GM18519 (cell line): ENCODE results near the gene MASP1.

Experiments
- ATAC-seq: cut with Tn5 transposase; IDR thresholded peaks from one replicate; pipeline ENCODE4 v1.9.1; 2021; ENCODE audit warnings: mild to moderate bottlenecking, moderate library complexity; ENCODE audit not compliant: unreplicated experiment, low FRiP score

MASP1 gene

DNA sequence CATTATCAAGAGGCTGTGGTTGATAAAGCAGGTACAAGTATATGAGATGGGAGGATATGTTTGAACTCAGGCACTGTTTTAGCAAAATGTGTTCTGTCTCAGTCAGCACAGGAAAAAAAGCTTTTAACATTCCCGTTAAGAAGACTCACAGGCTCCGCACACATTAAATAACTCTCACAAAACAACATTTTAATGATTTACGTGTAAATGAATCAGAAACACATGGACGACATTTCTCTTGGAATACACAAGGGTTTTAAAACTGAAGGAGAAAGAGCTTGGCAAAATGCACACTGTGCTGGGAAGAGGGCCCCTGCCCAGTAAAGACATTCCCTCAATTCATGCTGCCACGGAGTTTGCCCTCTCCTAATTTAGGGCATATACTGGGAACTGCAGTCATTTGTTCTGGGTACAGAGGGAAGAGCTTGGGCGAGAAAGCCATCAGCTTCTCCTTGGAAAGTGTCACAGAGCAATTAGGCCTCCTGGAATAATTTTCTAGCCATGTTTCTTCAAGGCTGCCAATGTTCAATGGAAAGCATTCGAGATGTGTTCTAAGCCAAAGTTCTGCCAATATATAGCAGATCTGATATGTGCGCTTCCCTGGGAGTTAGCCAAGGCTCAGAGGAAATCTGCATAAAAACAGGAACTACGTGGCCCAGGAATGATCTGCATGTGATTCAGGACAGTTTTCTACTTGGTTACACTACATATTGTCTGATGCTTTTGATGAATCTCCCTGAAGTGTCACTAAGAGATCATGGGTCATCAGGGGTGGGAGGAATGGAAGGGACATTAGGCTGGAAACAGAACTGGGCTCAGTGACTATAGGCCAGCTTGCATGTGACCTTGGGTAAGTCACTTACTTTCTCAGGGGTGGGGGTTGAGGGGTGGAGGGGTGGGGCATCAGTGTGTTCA is 2.2 kb upstream of the MASP1 start:
- ATAC-seq, result no peak

- ATAC-seq, result no peak
Observed at GRCh38 chr3:187292631-187293515, 1.3 kb upstream of the MASP1 start.

DNA sequence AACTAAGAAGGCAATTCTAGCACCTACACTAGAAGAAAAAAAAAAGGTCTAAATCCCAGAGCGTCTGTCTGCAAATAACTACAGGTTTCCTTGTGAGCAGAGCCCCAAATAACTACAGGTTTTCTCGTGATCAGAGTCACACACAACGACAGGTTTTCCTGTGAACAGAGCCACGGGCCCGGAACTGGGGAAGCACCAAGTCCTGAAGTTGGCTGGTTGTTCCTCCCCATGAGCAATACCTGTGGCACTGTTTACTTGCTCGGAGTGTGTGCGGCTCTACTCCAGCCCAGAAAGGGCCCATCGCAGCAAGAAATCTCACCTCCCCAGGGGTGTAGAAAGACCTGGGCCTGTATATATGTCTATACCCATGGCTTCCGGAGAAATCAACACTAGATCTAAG is 644 bp upstream of the MASP1 start:
- ATAC-seq, result no peak

DNA sequence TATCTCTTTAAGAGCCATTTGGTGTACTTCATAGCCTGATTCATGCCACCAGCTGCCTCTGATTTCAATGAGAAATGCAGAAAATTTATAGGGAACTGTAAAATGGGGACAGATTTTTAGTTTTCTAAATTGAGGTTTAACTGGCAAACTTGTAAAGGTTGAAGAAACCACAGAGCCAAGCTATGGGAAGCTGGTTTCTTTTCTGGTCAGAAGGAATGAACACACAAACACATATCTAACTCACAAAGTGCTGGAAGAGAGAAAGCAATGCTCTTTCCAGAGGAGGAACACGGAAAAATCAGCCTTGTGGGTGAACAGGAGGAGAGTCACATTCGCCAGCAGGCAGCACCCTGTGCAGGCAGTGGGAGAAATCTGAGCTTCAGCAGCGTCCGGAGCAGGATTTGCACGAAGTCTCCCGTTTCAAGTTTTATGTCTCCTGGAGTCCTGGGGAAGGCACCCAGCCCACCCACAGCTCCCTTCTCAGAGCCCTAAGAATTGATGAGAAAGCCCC is 481 bp downstream of the MASP1 start:
- no peak for ATAC-seq

- ATAC-seq, result no peak
Observed at GRCh38 chr3:187290503-187290902, 1.0 kb downstream of the MASP1 start.

- no peak for ATAC-seq
Observed at GRCh38 chr3:187288855-187289605, 2.5 kb downstream of the MASP1 start.

DNA sequence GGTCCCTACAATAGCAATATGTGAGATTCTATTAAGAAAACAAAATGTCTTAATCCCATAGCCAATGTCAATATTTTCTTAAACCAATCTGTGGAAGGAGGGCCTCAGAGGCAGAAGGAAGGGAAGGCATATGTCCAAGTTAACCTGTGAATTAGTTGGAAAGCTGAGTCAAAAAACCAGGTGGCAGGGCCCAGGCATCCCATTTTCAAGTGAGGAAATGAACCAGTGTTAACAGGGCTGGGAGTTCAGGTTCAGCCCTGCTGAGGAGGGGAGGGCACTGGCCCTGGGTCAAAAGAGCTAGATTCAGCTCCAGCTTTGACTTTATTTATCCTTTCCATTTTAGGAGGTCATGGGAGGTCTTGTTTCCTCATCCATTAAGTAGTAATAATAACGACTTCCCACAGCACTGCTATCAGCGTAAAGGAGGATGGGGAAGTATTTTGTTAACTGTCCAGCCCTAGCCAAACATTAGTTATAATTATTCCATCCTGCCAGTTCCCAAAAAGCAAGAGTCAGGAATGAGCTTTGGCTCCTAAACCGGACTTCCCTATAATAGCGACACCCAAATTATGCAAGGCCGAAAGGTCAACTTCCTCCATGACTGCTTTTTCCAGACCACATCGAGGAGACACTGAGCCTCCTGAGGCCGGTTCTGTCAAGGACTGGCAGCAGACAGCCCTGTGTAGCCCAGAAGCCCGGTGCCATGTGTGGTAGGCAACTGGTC is 3.2 kb downstream of the MASP1 start:
- no peak for ATAC-seq

DNA sequence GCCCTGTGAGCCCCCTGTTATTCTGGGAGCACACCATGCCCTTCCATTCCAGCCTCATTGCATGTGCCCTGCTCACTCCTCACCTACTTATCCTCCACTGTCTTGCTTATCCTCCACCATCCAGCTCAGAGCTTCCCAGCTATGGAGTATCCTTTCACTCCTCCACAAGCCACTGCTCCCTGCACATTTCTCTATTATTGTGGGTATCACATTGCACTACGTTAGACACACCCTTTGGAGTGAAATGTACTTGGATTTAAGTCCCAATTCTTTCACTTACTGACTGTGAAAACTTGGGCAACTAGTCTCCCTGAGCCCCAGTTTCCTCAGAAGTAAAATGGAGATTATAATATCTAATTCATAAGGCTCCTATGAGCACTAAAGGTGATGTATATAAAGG is 4.3 kb downstream of the MASP1 start:
- ATAC-seq, result no peak

DNA sequence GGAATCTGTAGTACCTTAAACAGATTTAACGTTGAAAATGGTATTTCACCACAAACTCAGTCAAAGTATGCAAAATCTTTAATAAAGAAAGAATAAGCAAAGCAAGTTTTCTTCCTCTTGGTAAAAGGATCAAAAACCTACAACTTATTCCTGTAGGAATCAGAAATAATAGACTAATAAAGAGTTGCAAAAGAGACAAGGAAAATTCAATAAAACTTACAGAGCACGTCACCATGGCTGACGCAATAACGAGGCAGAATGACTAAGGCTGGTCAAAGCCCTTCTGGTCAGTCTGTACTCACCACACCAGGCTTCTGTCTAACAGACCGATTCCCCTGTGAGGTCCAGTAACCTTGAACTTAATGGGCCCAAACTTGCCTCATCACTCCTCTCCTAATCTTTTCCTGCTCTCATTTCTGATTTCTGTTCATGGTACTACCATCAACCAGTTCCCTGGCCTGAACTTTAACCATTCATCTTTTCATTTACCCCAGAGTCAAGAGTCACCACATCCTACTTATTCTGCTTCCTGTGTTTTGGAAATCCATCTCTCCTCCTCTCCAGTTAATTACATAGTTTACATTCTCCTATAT is 5.0 kb downstream of the MASP1 start:
- ATAC-seq, result no peak

DNA sequence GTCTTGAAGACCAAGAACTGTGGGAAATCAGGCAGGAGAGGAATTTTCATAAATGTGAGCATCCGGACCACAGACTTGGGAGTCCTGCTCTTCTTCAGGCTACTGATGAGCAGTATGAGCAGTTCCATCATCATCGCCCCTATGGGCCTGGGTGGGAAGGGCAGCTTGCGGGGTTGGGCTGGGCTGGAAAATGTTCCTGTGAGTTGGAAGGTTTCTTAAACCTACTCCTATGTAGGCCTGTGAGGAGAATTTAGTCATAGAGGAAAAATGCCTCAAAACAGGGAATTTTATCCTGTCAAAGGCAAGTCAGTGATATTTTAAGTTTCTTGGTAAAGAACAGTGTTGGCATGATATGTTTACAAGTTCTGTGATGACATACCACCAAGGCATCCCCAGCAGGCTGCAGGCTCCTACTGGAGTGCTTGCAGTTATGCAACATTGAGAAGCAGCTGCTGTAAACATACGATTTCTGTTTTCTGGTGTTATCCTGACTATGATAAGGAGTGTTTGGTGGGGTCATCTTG is 10.3 kb downstream of the MASP1 start:
- ATAC-seq, result no peak

DNA sequence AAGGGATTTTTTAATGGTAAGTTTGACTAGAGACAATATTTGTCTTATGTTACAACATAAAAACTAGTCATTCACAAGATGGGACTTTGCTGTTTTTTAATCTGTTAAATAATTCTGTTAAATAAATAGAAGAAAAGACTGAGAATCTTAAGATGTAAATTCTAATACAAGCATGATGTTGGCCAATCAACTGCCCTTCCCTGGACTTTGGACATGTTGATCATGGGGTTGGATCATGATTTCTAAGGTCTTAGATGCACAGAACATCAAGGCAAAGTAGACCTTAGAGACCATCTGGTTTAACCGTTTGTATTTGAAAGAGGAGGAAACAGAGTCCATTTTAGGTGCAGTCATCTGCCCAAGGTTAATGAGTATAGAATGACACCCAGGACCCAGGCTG is 10.9 kb downstream of the MASP1 start:
- no peak for ATAC-seq

GRCh38 chr3:187277129-187277462 is 14.4 kb downstream of the MASP1 start:
- no peak for ATAC-seq

DNA sequence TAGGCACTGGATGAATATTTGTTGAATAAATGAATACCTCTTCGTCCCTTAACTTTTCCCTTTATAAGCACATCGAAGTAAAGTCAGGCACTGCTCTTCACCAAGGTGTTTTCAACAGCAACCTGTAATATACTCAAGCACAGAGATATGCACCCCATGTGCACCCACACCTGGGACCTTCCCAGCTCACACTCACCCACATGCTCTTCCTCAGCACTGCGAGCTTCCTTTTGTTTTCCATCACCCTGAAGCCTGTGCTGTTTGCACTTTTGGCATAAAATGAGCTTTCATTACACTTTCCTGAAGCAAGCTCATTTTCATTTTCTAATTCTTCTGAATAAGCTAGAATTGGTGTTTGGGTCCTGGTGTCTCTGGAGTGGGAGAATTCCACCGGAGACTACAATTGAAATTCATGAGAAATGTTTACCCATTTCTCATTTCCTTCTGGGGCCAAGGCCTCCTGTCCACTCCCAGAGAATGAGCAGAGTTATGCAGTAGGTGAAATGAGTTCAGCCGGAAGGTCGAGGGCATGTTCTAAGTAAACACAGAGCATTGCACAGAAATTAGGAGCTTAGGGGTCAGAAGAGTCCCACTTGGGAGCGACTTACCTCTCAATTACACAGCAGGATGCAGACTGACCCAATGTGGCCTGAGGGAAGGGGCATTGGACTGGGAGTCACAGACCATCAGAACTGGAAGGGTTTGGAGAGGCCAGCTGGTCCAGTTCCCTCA is 15.0 kb downstream of the MASP1 start:
- no peak for ATAC-seq

DNA sequence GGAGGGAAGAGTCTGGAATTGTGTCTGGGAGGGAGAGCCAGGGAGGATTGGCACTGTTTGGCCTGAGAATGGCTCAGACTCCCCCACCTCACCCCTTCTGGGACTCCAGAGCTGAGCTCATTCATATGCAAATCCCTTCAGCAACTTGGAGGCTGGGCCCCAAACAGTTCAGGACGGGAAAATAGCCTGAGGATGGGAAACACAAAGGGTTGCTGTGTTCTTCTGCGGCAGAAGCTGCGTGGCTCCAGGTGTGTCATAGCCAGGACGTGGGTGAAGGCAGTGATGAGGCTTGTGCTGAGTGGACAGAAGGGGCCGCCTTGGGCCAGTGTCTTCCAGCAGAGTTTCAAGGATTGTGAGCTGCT is 16.6 kb downstream of the MASP1 start:
- ATAC-seq, result no peak

- ATAC-seq, result no peak
Observed at GRCh38 chr3:187274315-187274976, 17.1 kb downstream of the MASP1 start.

GRCh38 chr3:187271582-187271981 is 20.0 kb downstream of the MASP1 start:
- no peak for ATAC-seq

GRCh38 chr3:187269486-187269885 is 22.1 kb downstream of the MASP1 start:
- ATAC-seq, result no peak

DNA sequence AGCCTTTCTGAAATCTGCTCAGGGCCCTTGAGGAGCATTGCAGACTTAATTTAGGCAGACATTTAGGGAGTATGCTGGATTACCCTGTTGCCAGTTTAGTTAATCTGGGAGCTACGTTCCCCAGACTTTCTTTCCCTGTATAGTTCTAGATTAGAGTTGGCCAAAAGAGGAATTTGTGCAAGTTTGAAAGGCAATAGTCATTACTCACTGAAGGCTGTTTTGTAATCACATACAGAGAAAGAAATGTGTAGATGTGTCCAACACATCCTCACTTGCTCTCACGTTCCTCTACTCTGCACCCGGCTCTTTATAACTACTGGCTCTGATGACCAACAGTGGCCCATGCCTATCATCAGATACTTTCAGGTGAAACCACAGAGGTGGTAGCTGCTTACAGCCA is 24.2 kb downstream of the MASP1 start:
- no peak for ATAC-seq
